CD14-positive monocyte (primary cell): Measurements from ENCODE around the gene XXYLT1. TPM values are rescaled to one million over a fixed set of nuclear protein-coding genes. Genes with fewer than 3 reads are reported as not detected.
"Not testable (repeated sequence)": the region's sequence is repeated elsewhere in the genome, so short reads cannot be mapped to it uniquely, and the experiment has no call there.

Experiments
- DNase-seq, 3 donors: peaks; one replicate each; pipeline ENCODE4 v3.0.0-alpha.2; 2011 to 2022
- H2AFZ ChIP-seq: 2 replicates; pipeline ENCODE4 v1.6.0; 2012; ENCODE audit warnings: mild to moderate bottlenecking, low read depth, low read length, inconsistent platforms; ENCODE audit not compliant: insufficient read depth, poor library complexity, severe bottlenecking
- H3K27ac ChIP-seq, 2 donors: 1 replicate in 1 of 2; 2 replicates in 1 of 2; pipeline ENCODE4 v1.5.1; 2012 to 2013; ENCODE audit warnings: low read length in 2 of 2, control low read depth in 1 of 2, inconsistent platforms in 1 of 2, low read depth in 1 of 2, mild to moderate bottlenecking in 1 of 2
- H3K27me3 ChIP-seq, 2 donors: one replicate each; pipeline versions ENCODE4 v1.6.0 to v1.6.1; 2011 to 2013; ENCODE audit warnings: low read length in 2 of 2; ENCODE audit not compliant: control insufficient read depth in 2 of 2, insufficient read depth in 2 of 2
- H3K36me3 ChIP-seq, 2 donors: replicated peaks in 1 of 2; 1 replicate in 1 of 2; 2 replicates in 1 of 2; pipeline versions ENCODE4 v1.5.1 to v1.6.1; 2012 to 2013; ENCODE audit warnings: low read length in 2 of 2, control low read depth in 1 of 2, inconsistent platforms in 1 of 2, mild to moderate bottlenecking in 1 of 2; ENCODE audit not compliant: insufficient read depth in 2 of 2, control insufficient read depth in 1 of 2
- H3K4me1 ChIP-seq, 2 donors: 1 replicate in 1 of 2; 2 replicates in 1 of 2; pipeline versions ENCODE4 v1.5.1 to v1.6.1; 2012 to 2013; ENCODE audit warnings: low read length in 2 of 2, control low read depth in 1 of 2, inconsistent platforms in 1 of 2, mild to moderate bottlenecking in 1 of 2, moderate library complexity in 1 of 2; ENCODE audit not compliant: insufficient read depth in 2 of 2, control insufficient read depth in 1 of 2
- H3K4me2 ChIP-seq: replicated peaks from 2 replicates; pipeline ENCODE3; 2012; ENCODE audit warnings: low read length, moderate library complexity, mild to moderate bottlenecking; ENCODE audit not compliant: poor library complexity, severe bottlenecking; ENCODE audit errors: extremely low read depth
- H3K4me3 ChIP-seq, 3 experiments: fragments of 200-600 bp in 1 of 3; sonication (generic) in 1 of 3; replicated peaks in 1 of 3; 1 replicate in 2 of 3; 2 replicates in 1 of 3; pipeline ENCODE4 v1.5.1; 2011 to 2013; ENCODE audit warnings: low read length in 3 of 3, mild to moderate bottlenecking in 3 of 3, control low read depth in 2 of 3, low read depth in 2 of 3, inconsistent platforms in 1 of 3, moderate library complexity in 1 of 3
- H3K79me2 ChIP-seq: 2 replicates; pipeline ENCODE4 v1.6.0; 2012; ENCODE audit warnings: mild to moderate bottlenecking, control low read depth, inconsistent platforms, low read length, moderate library complexity; ENCODE audit not compliant: insufficient read depth
- H3K9ac ChIP-seq: 2 replicates; pipeline ENCODE4 v1.6.0; 2017; ENCODE audit warnings: low read length, mild to moderate bottlenecking; ENCODE audit not compliant: insufficient read depth, poor library complexity, severe bottlenecking
- H3K9me3 ChIP-seq, 2 donors: replicated peaks in 1 of 2; 1 replicate in 1 of 2; 2 replicates in 1 of 2; pipeline versions ENCODE4 v1.5.1 to v1.6.1; 2012 to 2013; ENCODE audit warnings: low read length in 2 of 2, control low read depth in 1 of 2; ENCODE audit not compliant: control insufficient read depth in 1 of 2, insufficient read depth in 1 of 2
- H4K20me1 ChIP-seq: 2 replicates; pipeline ENCODE4 v1.6.0; 2012; ENCODE audit warnings: mild to moderate bottlenecking, low read length, control low read depth, moderate library complexity; ENCODE audit not compliant: insufficient read depth
- H3K27ac Mint-ChIP-seq, 7 donors: one replicate each; pipeline ENCODE4 v1.8.0; 2020; ENCODE audit warnings: mild to moderate bottlenecking in 7 of 7, mixed read lengths in 7 of 7, moderate library complexity in 6 of 7, inconsistent platforms in 2 of 7
- H3K27me3 Mint-ChIP-seq, 3 donors: one replicate each; pipeline ENCODE4 v1.8.0; 2021 to 2022; ENCODE audit warnings: low read depth in 3 of 3, mild to moderate bottlenecking in 3 of 3, mixed read lengths in 3 of 3, moderate library complexity in 3 of 3, inconsistent platforms in 1 of 3
- H3K36me3 Mint-ChIP-seq, 2 donors: one replicate each; pipeline ENCODE4 v1.8.0; 2020; ENCODE audit warnings: mixed read lengths in 2 of 2, inconsistent platforms in 1 of 2, mild to moderate bottlenecking in 1 of 2
- H3K4me1 Mint-ChIP-seq: one replicate; pipeline ENCODE4 v1.8.0; 2020; ENCODE audit warnings: mild to moderate bottlenecking, mixed read lengths
- H3K4me3 Mint-ChIP-seq, 2 donors: one replicate each; pipeline ENCODE4 v1.8.0; 2020; ENCODE audit warnings: mild to moderate bottlenecking in 2 of 2, mixed read lengths in 2 of 2, moderate library complexity in 1 of 2
- H3K9me3 Mint-ChIP-seq, 7 donors: one replicate each; pipeline ENCODE4 v1.8.0; 2020 to 2022; ENCODE audit warnings: mixed read lengths in 7 of 7, mild to moderate bottlenecking in 6 of 7, moderate library complexity in 6 of 7, inconsistent platforms in 2 of 7
- CTCF ChIP-seq: fragments of 200-600 bp; IDR thresholded peaks from one replicate; pipeline ENCODE4 v1.8.0; 2022; ENCODE audit warnings: antibody characterized with exemption, mild to moderate bottlenecking
- WGBS: methylation state at CpG from one replicate; pipeline ENCODE4 v1.1.5; 2013; ENCODE audit warnings: missing lambda C conversion rate; ENCODE audit not compliant: insufficient coverage; 5-methylcytosine and 5-hydroxymethylcytosine counted together
- intact Hi-C, 2 donors: fragments of 100-400 bp; cut with micrococcal nuclease; formaldehyde crosslinking; loops; one replicate each; pipeline versions ENCODE4 v1.15.0 to v1.15.1; 2023
- polyA plus RNA-seq, 3 donors: library from polyadenylated mRNA; depleted of rRNA in 1 of 3; unstranded in 2 of 3; stranded (reverse) in 1 of 3; fragments of 300-500 nt in 2 of 3; fragments of >200 nt in 1 of 3; fragmentation: Illumina TruSeq in 2 of 3; gene quantifications; 1 replicate in 2 of 3; 2 replicates in 1 of 3; pipeline ENCODE4 v1.2.3, GENCODE V29; 2012 to 2021

XXYLT1 gene
- polyA plus RNA-seq, 3 donors, result 11.8 to 13.5 (median 13.2) TPM

GRCh38 chr3:195187609-195188425, 83.1 kb downstream of the XXYLT1 start:
- H3K27ac ChIP-seq, result no peak overlapping the region
- no peak overlapping the region for H2AFZ ChIP-seq
- no peak for DNase-seq
- no peak overlapping the region for H3K4me3 ChIP-seq
- intact Hi-C loops, result no loop called here
- peaks cover 8 to 14% of the 10 kb centered on the region in 2 donors for H3K9me3 ChIP-seq
- 80% methylated on average over 2 of the region's 5 CpGs for WGBS
- H3K79me2 ChIP-seq, result peaks cover 4% of the 10 kb centered on the region
- no peak overlapping the region for H3K27ac Mint-ChIP-seq
- H3K27me3 Mint-ChIP-seq, result peaks cover 0 to 8% (median 0%) of the 10 kb centered on the region in 3 donors
- H3K36me3 Mint-ChIP-seq, result peaks cover 4 to 15% of the 10 kb centered on the region in 2 donors
- peaks cover 21% of the 10 kb centered on the region for H3K4me1 Mint-ChIP-seq
- H3K27me3 ChIP-seq, result no peaks in the 10 kb centered on the region
- H4K20me1 ChIP-seq, result peaks cover 10% of the 10 kb centered on the region
- peaks cover 8 to 14% of the 10 kb centered on the region in 2 donors for H3K4me1 ChIP-seq
- H3K4me3 Mint-ChIP-seq, result no peak overlapping the region
- no peak for TF ChIP-seq CTCF
- H3K9ac ChIP-seq, result no peak overlapping the region
- H3K4me2 ChIP-seq, result no peak overlapping the region
- peaks cover 8 to 22% (median 18%) of the 10 kb centered on the region in 7 donors for H3K9me3 Mint-ChIP-seq
- no peaks in the 10 kb centered on the region for H3K36me3 ChIP-seq

DNA sequence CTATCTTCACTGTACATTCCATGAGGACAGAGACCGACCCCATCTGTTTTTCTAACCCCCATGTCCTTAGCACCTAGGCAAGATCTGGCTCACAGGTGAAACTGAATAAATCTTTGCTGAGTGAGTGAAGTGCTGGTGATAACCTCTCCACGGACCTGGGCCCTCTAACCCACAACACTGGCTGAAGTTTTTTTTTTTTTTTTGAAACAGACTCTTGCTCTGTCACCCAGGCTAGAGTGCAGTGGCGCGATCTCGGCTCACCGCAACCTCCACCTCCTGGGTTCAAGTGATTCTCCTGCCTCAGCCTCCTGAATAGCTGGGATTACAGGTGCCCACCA, 84.3 kb downstream of the XXYLT1 start:
- H2AFZ ChIP-seq, H3K9ac ChIP-seq, H3K4me2 ChIP-seq, H3K36me3 ChIP-seq, H3K4me3 ChIP-seq, H3K27ac Mint-ChIP-seq, intact Hi-C loops, DNase-seq, H3K79me2 ChIP-seq, H3K4me3 Mint-ChIP-seq, H3K27me3 ChIP-seq, H3K27ac ChIP-seq, H3K27me3 Mint-ChIP-seq: not testable (repeated sequence)
- Mint-ChIP-seq H3K36me3 (peaks cover 2 to 16% of the 10 kb centered on the region in 2 donors), H3K4me1 (peaks cover 21% of the 10 kb centered on the region), H3K9me3 (peaks cover 6 to 16% (median 13%) of the 10 kb centered on the region in 7 donors)
- WGBS, result 100% methylated on average over 4 of the region's 6 CpGs
- Histone ChIP-seq H4K20me1 (peaks cover 10% of the 10 kb centered on the region), H3K4me1 (peaks cover 8 to 14% of the 10 kb centered on the region in 2 donors), H3K9me3 (peaks cover 3 to 10% of the 10 kb centered on the region in 2 donors)
